SU-DHL-6 (cell line): ENCODE measurements around the gene PRKAB1.

Source experiments
- CTCF ChIP-seq: fragments of 200-600 bp; sonication (generic); IDR thresholded peaks from one replicate; pipeline ENCODE4 v1.5.1; 2017; ENCODE audit warnings: antibody characterized with exemption, mild to moderate bottlenecking, low read length, moderate library complexity; ENCODE audit not compliant: insufficient read depth, poor library complexity, severe bottlenecking
- EZH2phosphoT487 ChIP-seq: fragments of 200-600 bp; sonication (generic), shearing (Covaris generic); conservative IDR thresholded peaks from 2 replicates; pipeline ENCODE4 v1.6.1; 2018; ENCODE audit warnings: mild to moderate bottlenecking, antibody characterized with exemption, low read length, moderate library complexity, mixed read lengths

DNA sequence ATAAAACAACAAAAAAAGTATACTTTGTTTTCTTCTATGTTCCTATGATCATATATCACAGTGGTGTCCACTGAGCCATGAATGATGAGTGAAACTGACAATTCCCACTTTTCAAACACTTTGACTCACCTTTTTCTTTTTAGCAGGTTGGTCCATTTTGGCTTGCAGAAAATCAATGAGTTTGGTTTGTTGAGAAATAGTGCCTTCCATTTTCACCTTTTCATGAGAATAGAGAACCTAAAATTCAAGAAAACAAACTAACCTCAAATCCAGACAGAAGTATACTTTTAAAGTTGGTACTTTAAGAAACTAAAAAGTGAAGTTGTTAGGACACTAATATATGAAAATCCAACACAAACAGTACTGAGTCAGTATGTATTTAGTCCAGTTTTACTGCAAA is 52.4 kb downstream of the PRKAB1 start:
- no peak for TF ChIP-seq CTCF
- TF ChIP-seq EZH2phosphoT487: no peak
